Stimulated activated CD4-positive, alpha-beta T cell treated with anti-CD3 and anti-CD28 coated beads, Interleukin-4, amount 100 ng/mL, for 4 hours (primary cell): ENCODE results near the gene PLPPR5.
"Not testable (repeated sequence)": the region's sequence is repeated elsewhere in the genome, so short reads cannot be mapped to it uniquely, and the experiment has no call there.

ENCODE experiments used
- DNase-seq, 2 experiments: peaks; one replicate each; pipeline ENCODE4 v3.0.0-alpha.2; 2020

The PLPPR5 gene, protein sequence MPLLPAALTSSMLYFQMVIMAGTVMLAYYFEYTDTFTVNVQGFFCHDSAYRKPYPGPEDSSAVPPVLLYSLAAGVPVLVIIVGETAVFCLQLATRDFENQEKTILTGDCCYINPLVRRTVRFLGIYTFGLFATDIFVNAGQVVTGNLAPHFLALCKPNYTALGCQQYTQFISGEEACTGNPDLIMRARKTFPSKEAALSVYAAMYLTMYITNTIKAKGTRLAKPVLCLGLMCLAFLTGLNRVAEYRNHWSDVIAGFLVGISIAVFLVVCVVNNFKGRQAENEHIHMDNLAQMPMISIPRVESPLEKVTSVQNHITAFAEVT

DNA sequence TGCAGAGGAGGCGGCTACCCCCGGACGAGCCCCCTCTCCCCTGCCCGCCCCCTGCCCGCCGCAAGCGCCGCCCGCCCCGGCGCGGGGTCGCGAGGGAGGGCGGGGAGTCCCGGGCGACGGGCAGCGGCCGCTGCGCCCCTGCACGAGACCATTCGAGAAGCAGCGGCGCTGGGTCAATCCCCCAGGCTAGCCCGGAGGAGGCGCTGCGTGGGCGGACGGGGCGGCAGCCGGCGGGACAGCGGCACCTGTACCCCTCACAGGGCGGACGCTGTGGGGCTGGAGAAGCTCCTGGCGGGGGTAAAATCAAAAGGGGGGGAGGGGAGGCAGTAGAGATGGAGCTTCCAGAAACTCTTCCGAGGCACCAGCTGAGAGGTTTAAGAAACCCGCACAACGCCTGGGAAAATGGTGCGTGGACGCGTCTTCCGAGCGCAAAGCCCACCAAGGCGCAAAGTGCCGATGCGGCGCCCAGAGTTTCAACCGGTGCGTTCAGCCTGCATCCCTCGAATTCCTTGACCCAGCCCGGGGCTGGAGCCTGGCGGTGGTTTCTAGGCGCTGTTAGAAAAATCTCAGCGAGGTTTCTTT lies at the start of gene PLPPR5:
PLPPR5 (minus strand) TSS at position 1 of the 582 bp plus-strand sequence. CDS start 190 bp downstream, outside the sequence.
- DNase-seq = peak in 1 of 2 experiments; percentile 5

DNA sequence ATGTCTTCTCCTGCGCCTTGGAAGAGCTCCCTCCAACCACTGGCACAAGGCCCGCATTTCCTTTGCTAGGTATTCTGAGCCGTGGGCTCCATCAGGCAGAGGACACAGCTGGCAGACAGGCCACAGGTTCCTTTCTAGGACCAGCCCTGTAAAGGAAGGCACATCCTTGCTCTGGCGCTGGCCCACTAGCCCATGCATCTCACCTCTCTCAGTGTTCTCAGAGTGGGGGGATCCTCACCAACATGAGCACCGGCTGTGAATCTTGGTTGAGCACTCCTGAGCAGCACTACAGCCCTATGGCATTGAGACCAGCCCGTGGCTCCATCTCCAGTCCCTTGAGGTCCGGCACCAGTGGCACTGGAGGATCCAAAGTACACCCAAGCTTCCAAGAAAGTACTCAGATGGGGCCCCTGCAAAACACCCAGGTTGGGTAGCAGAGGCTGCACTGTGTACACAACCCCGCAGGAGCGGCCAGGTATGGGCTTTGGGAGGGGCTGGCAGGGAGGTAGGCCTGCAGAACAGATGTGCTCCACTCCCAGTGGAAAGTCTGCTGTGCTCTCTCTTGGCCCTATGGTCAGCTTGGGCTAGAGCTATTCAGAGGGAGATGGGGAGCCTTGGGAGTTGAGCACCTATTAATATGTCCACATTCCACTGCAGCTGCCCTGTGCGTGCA lies 47.1 kb upstream of the PLPPR5 start:
- DNase-seq = no peak

GRCh38 chr1:99049745-99050144 lies 45.1 kb upstream of the PLPPR5 start:
- DNase-seq = no peak

GRCh38 chr1:99036746-99037145 lies 32.1 kb upstream of the PLPPR5 start:
- DNase-seq = not testable (repeated sequence)

DNA sequence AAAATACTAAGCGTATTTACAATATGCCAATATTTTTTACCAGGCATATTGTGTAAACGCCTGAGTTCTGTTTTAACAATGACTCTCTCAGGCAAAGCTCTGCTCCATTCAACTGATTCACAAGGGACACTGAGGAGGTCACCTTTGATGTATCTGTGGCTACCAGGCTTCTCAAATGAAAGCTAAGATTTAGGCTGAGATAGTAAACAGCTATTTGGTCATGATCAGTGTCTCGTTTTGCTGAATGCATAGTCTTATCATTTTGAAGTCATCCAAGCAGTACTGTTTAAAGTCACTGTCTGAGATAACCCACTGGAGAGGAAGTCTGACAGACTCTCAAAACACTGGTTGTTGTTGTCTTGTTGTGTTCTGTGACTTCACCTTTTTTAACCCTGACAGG lies 13.7 kb upstream of the PLPPR5 start:
- DNase-seq = no peak

- DNase-seq = no peak
Observed at GRCh38 chr1:99017655-99018054, 13.0 kb upstream of the PLPPR5 start.

DNA sequence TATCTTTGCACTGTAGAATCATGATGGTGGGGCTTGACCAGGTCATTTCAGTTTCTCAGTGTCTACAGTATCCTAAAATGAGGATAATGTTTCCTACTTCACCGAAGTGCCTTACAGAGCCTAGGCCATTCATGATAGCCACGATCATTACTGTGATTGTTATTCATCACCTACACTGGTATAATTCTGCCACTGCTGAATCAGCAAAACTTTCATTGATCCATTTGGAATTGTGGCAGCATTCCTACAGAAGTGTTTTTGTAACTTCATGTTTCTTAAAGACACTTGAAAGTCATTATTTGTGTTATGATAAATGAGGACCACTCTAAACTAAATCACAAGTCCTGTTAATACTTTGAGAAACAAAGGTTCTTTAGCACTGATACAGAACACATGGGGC lies 6.0 kb upstream of the PLPPR5 start:
- DNase-seq = no peak

DNA sequence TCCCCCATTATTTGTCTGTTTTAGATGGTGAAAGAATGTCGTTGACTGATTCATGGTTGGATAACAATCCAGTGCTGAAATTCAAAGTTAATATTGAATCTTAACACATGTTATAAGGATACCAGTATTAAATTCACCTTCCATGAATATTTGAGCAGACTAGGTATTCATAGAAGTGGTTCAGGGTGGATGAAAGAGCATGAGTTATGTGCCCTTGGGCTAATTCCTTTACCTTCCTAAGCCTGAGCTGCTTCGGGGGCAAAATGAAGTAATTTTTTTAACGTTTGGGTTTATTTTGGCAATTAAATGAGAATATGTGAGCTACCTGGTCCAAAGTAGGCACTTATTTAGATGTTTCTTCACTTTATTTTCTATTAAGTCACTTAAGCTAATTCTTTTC lies 2.7 kb upstream of the PLPPR5 start:
- DNase-seq = no peak

DNA sequence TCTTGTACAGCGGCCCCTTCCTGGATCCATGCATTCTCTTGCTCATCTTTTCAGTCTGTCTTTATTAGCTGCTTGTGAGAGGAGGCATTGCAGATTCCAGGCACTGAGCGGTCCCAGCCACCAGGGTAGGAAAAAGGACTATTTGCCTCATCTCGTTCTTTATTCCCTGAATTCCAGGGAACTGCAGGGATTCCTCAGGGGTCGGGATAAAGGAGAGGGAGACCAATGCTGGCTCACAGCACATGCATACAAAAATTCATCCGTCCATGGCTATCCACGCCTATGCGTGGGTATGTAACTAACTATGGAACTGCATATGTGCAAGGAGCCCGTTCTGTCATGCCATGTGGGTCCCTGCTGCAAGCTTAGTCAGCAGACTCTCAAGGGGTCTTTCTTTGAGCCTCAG lies 879 bp upstream of the PLPPR5 start:
- no peak for DNase-seq

GRCh38 chr1:99004254-99004860 lies 304 bp downstream of the PLPPR5 start:
- DNase-seq = peak in 1 of 2 experiments; percentile 9

DNA sequence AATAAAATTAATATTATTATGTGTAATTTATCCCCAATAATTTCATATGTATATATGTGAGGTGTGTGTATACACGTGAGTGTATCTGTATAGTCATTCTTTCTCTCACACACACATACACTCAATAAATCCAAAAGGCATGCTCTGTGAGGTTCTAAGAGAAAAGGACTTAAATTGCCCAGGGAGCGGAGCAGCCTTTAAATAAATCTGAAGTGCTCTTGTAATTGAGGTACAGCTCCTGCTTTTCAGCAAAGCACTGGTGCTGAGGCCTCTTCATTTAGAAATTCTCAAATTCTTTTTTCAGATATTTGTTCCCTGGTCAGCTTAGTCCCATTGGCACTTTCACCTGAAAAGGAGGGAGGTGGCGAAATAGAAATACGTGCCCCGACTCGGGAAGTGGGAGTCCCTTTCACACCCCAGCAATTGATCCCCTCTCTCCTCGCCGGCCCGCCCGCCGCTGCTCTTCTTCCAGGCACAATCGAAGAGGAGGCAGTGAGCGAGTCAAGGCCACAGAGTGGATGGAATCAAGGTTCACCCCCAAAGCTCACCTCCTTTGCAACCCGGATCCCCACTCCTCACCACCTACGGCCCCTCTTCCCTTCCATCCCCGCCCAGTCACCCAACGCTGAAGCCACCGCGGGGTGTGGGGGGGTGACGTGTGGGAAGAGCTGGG lies 944 bp downstream of the PLPPR5 start:
- DNase-seq = peak in 1 of 2 experiments; percentile 0

DNA sequence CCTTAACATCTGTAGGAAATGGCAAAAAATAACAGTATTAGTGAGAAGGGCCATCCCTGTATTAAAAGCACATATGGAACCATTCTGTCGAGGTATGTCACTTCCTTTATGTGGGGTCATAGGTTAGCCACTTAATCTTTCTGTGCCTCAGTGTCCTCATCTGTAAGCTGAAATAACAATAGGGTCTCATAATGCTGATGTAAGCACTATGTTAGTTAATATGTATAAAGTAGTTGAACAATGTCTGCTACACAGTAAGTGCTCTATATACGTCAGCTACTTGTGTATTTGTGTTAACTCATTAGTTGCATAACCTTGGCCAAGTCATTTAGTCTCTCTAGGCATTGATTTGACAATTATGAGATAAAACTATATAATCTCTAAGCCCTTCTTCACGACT lies 11.8 kb downstream of the PLPPR5 start:
- no peak for DNase-seq

GRCh38 chr1:98991127-98992012 lies 13.3 kb downstream of the PLPPR5 start:
- DNase-seq = peak; percentile 2 to 15

DNA sequence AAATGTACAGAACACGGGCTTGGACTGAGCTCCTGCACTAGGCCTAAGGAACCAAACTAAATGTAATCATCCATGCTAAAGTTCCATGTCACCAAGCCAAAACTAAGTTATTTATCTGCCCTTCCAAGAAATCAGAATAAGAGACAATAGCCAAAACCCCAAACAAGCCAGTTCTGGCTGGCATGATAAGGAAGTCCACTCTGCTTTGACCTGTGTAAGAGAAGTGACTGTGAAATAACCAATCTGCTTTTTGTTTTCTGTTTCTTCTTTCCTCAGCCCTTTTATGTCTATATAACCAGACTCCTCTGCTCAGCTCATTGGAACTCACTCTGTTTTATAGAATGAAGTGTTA lies 15.1 kb downstream of the PLPPR5 start:
- DNase-seq = no peak

DNA sequence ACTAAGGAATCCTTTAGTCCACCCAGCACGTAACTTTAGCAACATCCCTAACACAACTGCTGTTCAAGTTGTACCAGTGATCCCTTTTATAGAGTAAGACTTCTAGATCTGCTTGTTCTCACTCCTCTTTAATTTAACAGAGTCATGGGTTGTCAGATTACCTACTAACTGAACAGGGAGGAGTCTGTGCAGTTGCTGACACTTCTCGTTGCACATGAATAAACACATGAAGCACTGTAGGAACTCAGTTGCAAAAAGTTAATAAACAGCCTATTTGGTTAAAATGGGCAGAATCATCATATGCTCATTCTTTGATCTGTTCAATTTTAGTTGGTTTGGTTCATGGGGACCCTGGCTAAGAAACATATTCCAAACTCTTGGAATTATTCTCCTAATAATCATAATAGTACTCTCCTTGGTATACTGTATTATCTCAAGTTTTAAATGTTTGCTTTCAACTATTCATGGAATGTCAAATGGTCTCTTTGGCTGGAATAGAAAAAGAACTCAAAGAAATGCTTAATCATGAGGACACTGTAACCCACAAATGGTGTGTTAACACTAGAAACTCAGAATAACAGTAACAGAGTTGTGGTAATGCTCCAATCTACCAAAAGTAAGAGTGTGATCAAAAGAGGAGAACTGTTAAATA lies 15.6 kb downstream of the PLPPR5 start:
- no peak for DNase-seq

DNA sequence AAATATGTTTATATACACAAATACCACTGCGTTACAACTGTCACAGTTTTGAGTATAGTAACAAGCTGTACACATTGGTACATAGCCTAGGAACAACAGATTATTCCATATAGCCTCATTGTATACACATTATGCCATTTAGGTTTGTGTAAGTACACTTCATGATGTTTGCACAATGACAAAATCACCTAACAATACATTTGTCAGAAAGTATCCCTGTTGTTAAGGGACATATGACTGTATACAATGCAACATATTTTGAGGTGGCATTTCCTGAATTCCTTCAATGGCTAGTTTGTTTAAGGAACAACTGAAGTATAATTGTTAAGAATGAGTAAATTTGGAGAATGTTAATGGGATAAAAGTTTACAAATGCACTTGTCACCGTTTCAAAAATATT lies 19.0 kb downstream of the PLPPR5 start:
- DNase-seq = no peak

GRCh38 chr1:98981917-98982513 lies 22.6 kb downstream of the PLPPR5 start:
- DNase-seq = no peak

- DNase-seq = no peak
Observed at GRCh38 chr1:98979463-98979862, 25.2 kb downstream of the PLPPR5 start.

DNA sequence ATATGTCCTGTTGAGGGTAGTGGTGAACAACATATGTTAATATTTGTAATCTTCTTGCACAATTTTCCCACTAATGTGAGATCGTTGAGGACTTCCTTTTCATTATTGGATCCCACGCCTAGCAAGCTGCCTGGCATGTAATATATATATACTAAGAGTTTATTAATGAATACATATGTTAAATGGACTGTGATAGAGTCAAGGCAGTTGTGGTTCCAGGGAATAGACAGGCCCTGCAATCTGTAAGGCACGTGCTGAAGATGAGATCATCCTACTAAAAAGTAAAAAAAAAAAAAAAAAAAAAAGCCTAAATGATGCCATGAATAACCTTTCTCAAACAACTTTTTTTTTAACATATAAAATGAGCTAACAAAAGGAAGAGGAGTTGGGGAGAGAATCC lies 28.9 kb downstream of the PLPPR5 start:
- no peak for DNase-seq

GRCh38 chr1:98975113-98975512 lies 29.5 kb downstream of the PLPPR5 start:
- DNase-seq = no peak

DNA sequence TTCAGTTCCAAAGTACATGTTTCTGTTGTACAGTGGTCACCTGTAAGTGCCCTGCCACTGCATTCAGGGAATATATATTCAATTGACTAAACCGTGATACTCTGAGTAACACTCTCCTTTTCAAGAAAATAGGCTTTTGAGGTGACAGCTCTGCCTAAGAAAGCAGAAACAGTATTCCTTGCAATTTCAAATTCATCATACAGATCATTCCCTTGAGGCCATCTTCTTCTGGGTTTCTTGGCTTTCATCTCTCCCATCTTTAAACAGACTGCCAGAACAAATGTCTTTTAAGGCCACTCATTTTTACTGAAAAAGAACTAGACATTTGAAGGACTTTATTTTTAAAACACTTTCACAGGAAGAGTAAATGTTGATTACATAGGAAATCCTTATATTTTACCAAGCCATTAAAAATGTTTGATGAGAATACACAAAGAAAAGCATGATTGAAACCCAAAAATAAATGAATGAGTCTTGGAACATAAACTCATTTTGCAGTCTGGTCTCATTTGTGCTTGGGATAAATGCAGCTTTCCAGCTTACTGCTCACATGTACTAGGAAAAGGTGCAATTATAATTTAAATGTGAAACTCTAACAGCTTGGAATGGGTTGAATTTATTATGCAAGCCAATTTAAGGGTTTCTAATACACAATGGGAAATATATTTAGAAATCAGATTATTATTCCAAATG lies 34.7 kb downstream of the PLPPR5 start:
- no peak for DNase-seq
